Measurements from ENCODE around the gene WDR5.

The WDR5 gene

GRCh38 chr9:134132208-134132870 lies 3.5 kb upstream of the WDR5 start:
- no peak for DNase-seq (ENCODE audit: low read depth)

GRCh38 chr9:134134949-134135342 lies 936 bp upstream of the WDR5 start:
- no peak for DNase-seq (ENCODE audit: low read depth)

GRCh38 chr9:134136118-134136995 lies 475 bp downstream of the WDR5 start:
- no peak for DNase-seq (ENCODE audit: low read depth)

- no peak for DNase-seq (ENCODE audit: low read depth)
Observed at GRCh38 chr9:134136996-134137299, 1.1 kb downstream of the WDR5 start.

GRCh38 chr9:134138292-134138691 lies 2.4 kb downstream of the WDR5 start:
- DNase-seq (ENCODE audit: low read depth): no peak

GRCh38 chr9:134139081-134139480 lies 3.2 kb downstream of the WDR5 start:
- no peak for DNase-seq (ENCODE audit: low read depth)

- DNase-seq (ENCODE audit: low read depth): no peak
Observed at GRCh38 chr9:134141906-134142305, 6.0 kb downstream of the WDR5 start.

GRCh38 chr9:134144801-134145200 lies 8.9 kb downstream of the WDR5 start:
- no peak for DNase-seq (ENCODE audit: low read depth)

GRCh38 chr9:134145262-134145661 lies 9.4 kb downstream of the WDR5 start:
- no peak for DNase-seq (ENCODE audit: low read depth)

- no peak for DNase-seq (ENCODE audit: low read depth)
Observed at GRCh38 chr9:134146774-134147493, 11.1 kb downstream of the WDR5 start.

- DNase-seq (ENCODE audit: low read depth): no peak
Observed at GRCh38 chr9:134149380-134149779, 13.5 kb downstream of the WDR5 start.

GRCh38 chr9:134150557-134151214 lies 14.8 kb downstream of the WDR5 start:
- no peak for DNase-seq (ENCODE audit: low read depth)

GRCh38 chr9:134152022-134152448 lies 16.2 kb downstream of the WDR5 start:
- DNase-seq (ENCODE audit: low read depth): no peak

- no peak for DNase-seq (ENCODE audit: low read depth)
Observed at GRCh38 chr9:134152488-134152887, 16.6 kb downstream of the WDR5 start.

- no peak for DNase-seq (ENCODE audit: low read depth)
Observed at GRCh38 chr9:134153450-134153849, 17.6 kb downstream of the WDR5 start.

GRCh38 chr9:134154262-134154701 lies 18.4 kb downstream of the WDR5 start:
- no peak for DNase-seq (ENCODE audit: low read depth)

- DNase-seq (ENCODE audit: low read depth): no peak
Observed at GRCh38 chr9:134155812-134156377, 20.0 kb downstream of the WDR5 start.

- no peak for DNase-seq (ENCODE audit: low read depth)
Observed at GRCh38 chr9:134156564-134157377, 20.9 kb downstream of the WDR5 start.

- DNase-seq (ENCODE audit: low read depth): no peak
Observed at GRCh38 chr9:134157378-134157885, 21.6 kb downstream of the WDR5 start.

GRCh38 chr9:134158242-134158641 lies 22.4 kb downstream of the WDR5 start:
- no peak for DNase-seq (ENCODE audit: low read depth)
